Loucy (cell line): ENCODE results near the gene STAU1.

Experiments used
- H2AFZ ChIP-seq: fragments of 200-600 bp; sonication (generic); 2 replicates; pipeline ENCODE4 v1.6.0; 2016; ENCODE audit warnings: antibody characterized with exemption, mild to moderate bottlenecking, low read length, moderate library complexity
- H3F3A ChIP-seq: fragments of 200-600 bp; 2 replicates; pipeline ENCODE4 v1.6.0; 2016; ENCODE audit warnings: antibody characterized with exemption, low read depth, mild to moderate bottlenecking
- H3K27me3 ChIP-seq: fragments of 200-600 bp; sonication (generic); 2 replicates; pipeline ENCODE4 v1.6.1; 2014; ENCODE audit warnings: low read length, mild to moderate bottlenecking; ENCODE audit not compliant: insufficient read depth, poor library complexity, severe bottlenecking
- H3K36me3 ChIP-seq: fragments of 200-600 bp; sonication (generic); 2 replicates; pipeline ENCODE4 v1.6.1; 2016; ENCODE audit warnings: low read length; ENCODE audit not compliant: insufficient read depth
- H3K4me1 ChIP-seq: fragments of 200-600 bp; sonication (generic); 2 replicates; pipeline ENCODE4 v1.5.1; 2014; ENCODE audit warnings: low read length, mild to moderate bottlenecking; ENCODE audit not compliant: insufficient read depth, poor library complexity, severe bottlenecking
- H3K4me2 ChIP-seq: fragments of 200-600 bp; sonication (generic); 2 replicates; pipeline ENCODE4 v1.6.0; 2014; ENCODE audit warnings: antibody characterized with exemption, low read length, low read depth, mild to moderate bottlenecking; ENCODE audit not compliant: poor library complexity, severe bottlenecking
- H3K4me3 ChIP-seq: fragments of 200-600 bp; sonication (generic); 2 replicates; pipeline ENCODE4 v1.5.1; 2014; ENCODE audit warnings: low read length, mild to moderate bottlenecking, mixed read lengths; ENCODE audit not compliant: poor library complexity, severe bottlenecking
- H3K79me2 ChIP-seq: fragments of 200-600 bp; sonication (generic); 2 replicates; pipeline ENCODE4 v1.6.1; 2014; ENCODE audit warnings: low read length; ENCODE audit not compliant: insufficient read depth
- H3K9ac ChIP-seq: fragments of 200-600 bp; sonication (generic); 2 replicates; pipeline ENCODE4 v1.6.0; 2014; ENCODE audit warnings: mild to moderate bottlenecking, low read depth, low read length, moderate library complexity; ENCODE audit not compliant: poor library complexity, severe bottlenecking
- H3K9me2 ChIP-seq: fragments of 200-600 bp; sonication (generic); replicated peaks from 2 replicates; pipeline ENCODE4 v1.6.1; 2016; ENCODE audit warnings: low read depth, low read length, mixed read lengths
- H3K9me3 ChIP-seq: fragments of 200-600 bp; sonication (generic); 2 replicates; pipeline ENCODE4 v1.6.1; 2014; ENCODE audit warnings: mild to moderate bottlenecking, antibody characterized with exemption, low read length, low read depth; ENCODE audit not compliant: insufficient read depth
- H4K20me1 ChIP-seq: fragments of 200-600 bp; sonication (generic); 2 replicates; pipeline ENCODE4 v1.6.0; 2014; ENCODE audit warnings: antibody characterized with exemption, low read length, mild to moderate bottlenecking; ENCODE audit not compliant: insufficient read depth, poor library complexity, severe bottlenecking
- CTCF ChIP-seq: fragments of 200-600 bp; sonication (generic); conservative IDR thresholded peaks from 2 replicates; pipeline ENCODE4 v1.5.1; 2014; ENCODE audit warnings: mild to moderate bottlenecking, antibody characterized with exemption, low read length
- EZH2phosphoT487 ChIP-seq: fragments of 200-600 bp; IDR thresholded peaks from 2 replicates; pipeline ENCODE4 v1.6.1; 2018; ENCODE audit warnings: antibody characterized with exemption, mild to moderate bottlenecking, moderate library complexity, borderline replicate concordance

STAU1 gene

GRCh38 chr20:49215232-49215631, 27.1 kb upstream of the STAU1 start:
- H3K9me3 ChIP-seq = no peaks in the 10 kb centered on the region
- no peak overlapping the region for H3K4me3 ChIP-seq
- TF ChIP-seq CTCF = no peak
- no peak for TF ChIP-seq EZH2phosphoT487
- no peak overlapping the region for H3K9ac ChIP-seq
- no peak overlapping the region for H3K4me2 ChIP-seq
- H4K20me1 ChIP-seq = peaks cover 6% of the 10 kb centered on the region
- H3F3A ChIP-seq = no peaks in the 10 kb centered on the region
- no peaks in the 10 kb centered on the region for H3K27me3 ChIP-seq
- H3K79me2 ChIP-seq = peaks cover 10% of the 10 kb centered on the region
- H3K36me3 ChIP-seq = no peaks in the 10 kb centered on the region
- no peaks in the 10 kb centered on the region for H3K9me2 ChIP-seq
- no peak overlapping the region for H2AFZ ChIP-seq
- peaks cover 6% of the 10 kb centered on the region for H3K4me1 ChIP-seq

GRCh38 chr20:49214571-49214970, 26.4 kb upstream of the STAU1 start:
- no peaks in the 10 kb centered on the region for H3K9me2 ChIP-seq
- no peaks in the 10 kb centered on the region for H4K20me1 ChIP-seq
- H3K4me1 ChIP-seq = peaks cover 4% of the 10 kb centered on the region
- H3K9ac ChIP-seq = no peak overlapping the region
- H3K27me3 ChIP-seq = no peaks in the 10 kb centered on the region
- H3K36me3 ChIP-seq = no peaks in the 10 kb centered on the region
- no peak overlapping the region for H3K4me3 ChIP-seq
- H3K79me2 ChIP-seq = peaks cover 4% of the 10 kb centered on the region
- no peak overlapping the region for H3K4me2 ChIP-seq
- TF ChIP-seq CTCF = no peak
- no peak for TF ChIP-seq EZH2phosphoT487
- no peak overlapping the region for H2AFZ ChIP-seq
- H3F3A ChIP-seq = no peaks in the 10 kb centered on the region
- no peaks in the 10 kb centered on the region for H3K9me3 ChIP-seq

GRCh38 chr20:49210757-49211110, 22.6 kb upstream of the STAU1 start:
- H3K9ac ChIP-seq = no peak overlapping the region

More at GRCh38 chr20:49210757-49211110, 22.6 kb upstream of the STAU1 start:
- no peak overlapping the region for H3K4me2 ChIP-seq
- H3K4me1 ChIP-seq = no peaks in the 10 kb centered on the region
- H3K27me3 ChIP-seq = no peaks in the 10 kb centered on the region
- H3K36me3 ChIP-seq = no peaks in the 10 kb centered on the region
- no peaks in the 10 kb centered on the region for H4K20me1 ChIP-seq
- TF ChIP-seq EZH2phosphoT487 (no peak), CTCF (no peak)
- no peaks in the 10 kb centered on the region for H3K79me2 ChIP-seq
- H2AFZ ChIP-seq = no peak overlapping the region
- H3K4me3 ChIP-seq = no peak overlapping the region
- H3K9me3 ChIP-seq = no peaks in the 10 kb centered on the region
- no peaks in the 10 kb centered on the region for H3K9me2 ChIP-seq
- H3F3A ChIP-seq = no peaks in the 10 kb centered on the region
